ENCODE measurements around the gene INPP5A. TPM values are rescaled to one million over a fixed set of nuclear protein-coding genes. Genes with fewer than 3 reads are reported as not detected.

INPP5A gene
- total and polyA plus RNA-seq, 5 donors from 2014 or later: 0.66 to 21.3 (median 1.0) TPM

GRCh38 chr10:132709471-132709951 lies 171.9 kb downstream of the INPP5A start:
- no peak for ATAC-seq (ENCODE audit: low read depth in 2 of 2)
- H3K36me3 Mint-ChIP-seq: peaks cover 53% of the 10 kb centered on the region
- Histone ChIP-seq H3K27ac (ENCODE audit: insufficient read depth, low read length, poor library complexity, severe bottlenecking) (no peak overlapping the region), H3K27me3 (ENCODE audit: control insufficient read depth, insufficient read depth, low read length) (no peaks in the 10 kb centered on the region), H3K4me3 (ENCODE audit: low read depth, low read length) (no peak overlapping the region), H3K4me1 (ENCODE audit: control insufficient read depth, insufficient read depth, low read length, poor library complexity, severe bottlenecking) (no peaks in the 10 kb centered on the region), H3K36me3 (ENCODE audit: control insufficient read depth, insufficient read depth, low read length) (peaks cover 15% of the 10 kb centered on the region), H3K9me3 (ENCODE audit: control insufficient read depth in 2 of 2, low read length in 2 of 2) (peaks cover 6 to 10% of the 10 kb centered on the region in 2 experiments)
- H3K4me3 Mint-ChIP-seq: no peak overlapping the region
- H3K4me1 Mint-ChIP-seq: peaks cover 0 to 5% (median 1%) of the 10 kb centered on the region in 4 donors
- peaks cover 0 to 9% (median 4%) of the 10 kb centered on the region in 7 donors for H3K9me3 Mint-ChIP-seq
- no peak for DNase-seq
- no peaks in the 10 kb centered on the region for H3K27me3 Mint-ChIP-seq
- no peak overlapping the region for H3K27ac Mint-ChIP-seq

- Mint-ChIP-seq H3K36me3 (peaks cover 52% of the 10 kb centered on the region), H3K27ac (peak overlapping the region in 1 of 3 donors; percentile 55), H3K9me3 (peaks cover 0 to 9% (median 4%) of the 10 kb centered on the region in 7 donors), H3K4me3 (peak overlapping the region in 1 of 4 donors; percentile 21), H3K4me1 (peaks cover 0 to 5% (median 1%) of the 10 kb centered on the region in 4 donors), H3K27me3 (no peaks in the 10 kb centered on the region)
- Histone ChIP-seq H3K4me1 (ENCODE audit: control insufficient read depth, insufficient read depth, low read length, poor library complexity, severe bottlenecking) (no peaks in the 10 kb centered on the region), H3K9me3 (ENCODE audit: control insufficient read depth in 2 of 2, low read length in 2 of 2) (peaks cover 6 to 9% of the 10 kb centered on the region in 2 experiments), H3K36me3 (ENCODE audit: control insufficient read depth, insufficient read depth, low read length) (peaks cover 15% of the 10 kb centered on the region), H3K27ac (ENCODE audit: insufficient read depth, low read length, poor library complexity, severe bottlenecking) (no peak overlapping the region), H3K27me3 (ENCODE audit: control insufficient read depth, insufficient read depth, low read length) (no peaks in the 10 kb centered on the region), H3K4me3 (ENCODE audit: low read depth, low read length) (no peak overlapping the region)
- ATAC-seq (ENCODE audit: low read depth in 2 of 2) (no peak), DNase-seq (no peak)
These were observed 172.6 kb downstream of the INPP5A start for GRCh38 chr10:132710036-132710686.

- Histone ChIP-seq H3K27ac (ENCODE audit: insufficient read depth, low read length, poor library complexity, severe bottlenecking) (no peak overlapping the region), H3K4me1 (ENCODE audit: control insufficient read depth, insufficient read depth, low read length, poor library complexity, severe bottlenecking) (no peaks in the 10 kb centered on the region), H3K9me3 (ENCODE audit: control insufficient read depth in 2 of 2, low read length in 2 of 2) (peaks cover under 1% of the 10 kb centered on the region in 2 experiments), H3K4me3 (ENCODE audit: low read depth, low read length) (no peak overlapping the region), H3K27me3 (ENCODE audit: control insufficient read depth, insufficient read depth, low read length) (no peaks in the 10 kb centered on the region), H3K36me3 (ENCODE audit: control insufficient read depth, insufficient read depth, low read length) (peaks cover 11% of the 10 kb centered on the region)
- peaks cover 0 to 2% (median under 1%) of the 10 kb centered on the region in 4 donors for H3K4me1 Mint-ChIP-seq
- no peak for ATAC-seq (ENCODE audit: low read depth in 2 of 2)
- no peaks in the 10 kb centered on the region for H3K27me3 Mint-ChIP-seq
- no peak for DNase-seq
- no peak overlapping the region for H3K27ac Mint-ChIP-seq
- peaks cover 0 to 4% (median 3%) of the 10 kb centered on the region in 7 donors for H3K9me3 Mint-ChIP-seq
- peaks cover 45% of the 10 kb centered on the region for H3K36me3 Mint-ChIP-seq
- H3K4me3 Mint-ChIP-seq: no peak overlapping the region
These were observed 173.4 kb downstream of the INPP5A start for GRCh38 chr10:132710746-132711612.

- H3K27ac Mint-ChIP-seq: no peak overlapping the region
- H3K27ac ChIP-seq (ENCODE audit: insufficient read depth, low read length, poor library complexity, severe bottlenecking): no peak overlapping the region
- no peak overlapping the region for H3K4me3 Mint-ChIP-seq
- no peaks in the 10 kb centered on the region for H3K4me1 ChIP-seq (ENCODE audit: control insufficient read depth, insufficient read depth, low read length, poor library complexity, severe bottlenecking)
- no peaks in the 10 kb centered on the region for H3K9me3 ChIP-seq (ENCODE audit: control insufficient read depth in 2 of 2, low read length in 2 of 2)
- H3K4me3 ChIP-seq (ENCODE audit: low read depth, low read length): no peak overlapping the region
- DNase-seq (no peak), ATAC-seq (ENCODE audit: low read depth in 2 of 2) (no peak)
- H3K4me1 Mint-ChIP-seq: peaks cover 0 to 2% (median 0%) of the 10 kb centered on the region in 4 donors
- H3K27me3 Mint-ChIP-seq: no peaks in the 10 kb centered on the region
- peaks cover 10% of the 10 kb centered on the region for H3K36me3 ChIP-seq (ENCODE audit: control insufficient read depth, insufficient read depth, low read length)
- H3K9me3 Mint-ChIP-seq: peaks cover 0 to 4% (median 0%) of the 10 kb centered on the region in 7 donors
- H3K27me3 ChIP-seq (ENCODE audit: control insufficient read depth, insufficient read depth, low read length): no peaks in the 10 kb centered on the region
- peaks cover 41% of the 10 kb centered on the region for H3K36me3 Mint-ChIP-seq
These were observed 174.1 kb downstream of the INPP5A start for GRCh38 chr10:132711613-132712121.

- Mint-ChIP-seq H3K9me3 (peaks cover 0 to 2% (median 0%) of the 10 kb centered on the region in 7 donors), H3K36me3 (peaks cover 39% of the 10 kb centered on the region), H3K27ac (peak overlapping the region in 2 of 3 donors; percentile 21 to 27), H3K4me1 (no peaks in the 10 kb centered on the region), H3K4me3 (no peak overlapping the region), H3K27me3 (no peaks in the 10 kb centered on the region)
- DNase-seq (no peak), ATAC-seq (ENCODE audit: low read depth in 2 of 2) (no peak)
- H3K27ac ChIP-seq (ENCODE audit: insufficient read depth, low read length, poor library complexity, severe bottlenecking): no peak overlapping the region
- no peaks in the 10 kb centered on the region for H3K9me3 ChIP-seq (ENCODE audit: control insufficient read depth in 2 of 2, low read length in 2 of 2)
- H3K4me1 ChIP-seq (ENCODE audit: control insufficient read depth, insufficient read depth, low read length, poor library complexity, severe bottlenecking): no peaks in the 10 kb centered on the region
- H3K27me3 ChIP-seq (ENCODE audit: control insufficient read depth, insufficient read depth, low read length): no peaks in the 10 kb centered on the region
- no peak overlapping the region for H3K4me3 ChIP-seq (ENCODE audit: low read depth, low read length)
- peaks cover 10% of the 10 kb centered on the region for H3K36me3 ChIP-seq (ENCODE audit: control insufficient read depth, insufficient read depth, low read length)
These were observed 174.7 kb downstream of the INPP5A start for GRCh38 chr10:132712291-132712690.

- Mint-ChIP-seq H3K9me3 (peaks cover 0 to 2% (median 0%) of the 10 kb centered on the region in 7 donors), H3K4me1 (no peaks in the 10 kb centered on the region), H3K27ac (peak overlapping the region in 2 of 3 donors; percentile 21 to 27), H3K27me3 (no peaks in the 10 kb centered on the region), H3K36me3 (peaks cover 36% of the 10 kb centered on the region), H3K4me3 (no peak overlapping the region)
- DNase-seq (no peak), ATAC-seq (ENCODE audit: low read depth in 2 of 2) (no peak)
- H3K9me3 ChIP-seq (ENCODE audit: control insufficient read depth in 2 of 2, low read length in 2 of 2): no peaks in the 10 kb centered on the region
- H3K27ac ChIP-seq (ENCODE audit: insufficient read depth, low read length, poor library complexity, severe bottlenecking): no peak overlapping the region
- H3K4me1 ChIP-seq (ENCODE audit: control insufficient read depth, insufficient read depth, low read length, poor library complexity, severe bottlenecking): no peaks in the 10 kb centered on the region
- peaks cover 10% of the 10 kb centered on the region for H3K36me3 ChIP-seq (ENCODE audit: control insufficient read depth, insufficient read depth, low read length)
- no peak overlapping the region for H3K4me3 ChIP-seq (ENCODE audit: low read depth, low read length)
- H3K27me3 ChIP-seq (ENCODE audit: control insufficient read depth, insufficient read depth, low read length): no peaks in the 10 kb centered on the region
These were observed 175.2 kb downstream of the INPP5A start for GRCh38 chr10:132712743-132713142.

GRCh38 chr10:132713421-132714095 lies 176.0 kb downstream of the INPP5A start:
- H3K9me3 ChIP-seq (ENCODE audit: control insufficient read depth in 2 of 2, low read length in 2 of 2): no peaks in the 10 kb centered on the region
- Mint-ChIP-seq H3K36me3 (peaks cover 27% of the 10 kb centered on the region), H3K4me3 (no peak overlapping the region), H3K27ac (no peak overlapping the region), H3K4me1 (no peaks in the 10 kb centered on the region), H3K9me3 (peaks cover 0 to 2% (median 0%) of the 10 kb centered on the region in 7 donors), H3K27me3 (no peaks in the 10 kb centered on the region)
- ATAC-seq (ENCODE audit: low read depth in 2 of 2) (no peak), DNase-seq (no peak)
- H3K27ac ChIP-seq (ENCODE audit: insufficient read depth, low read length, poor library complexity, severe bottlenecking): no peak overlapping the region
- no peak overlapping the region for H3K4me3 ChIP-seq (ENCODE audit: low read depth, low read length)
- peaks cover 6% of the 10 kb centered on the region for H3K36me3 ChIP-seq (ENCODE audit: control insufficient read depth, insufficient read depth, low read length)
- H3K27me3 ChIP-seq (ENCODE audit: control insufficient read depth, insufficient read depth, low read length): no peaks in the 10 kb centered on the region
- H3K4me1 ChIP-seq (ENCODE audit: control insufficient read depth, insufficient read depth, low read length, poor library complexity, severe bottlenecking): no peaks in the 10 kb centered on the region

Data from CD4-positive, CD25-positive, alpha-beta regulatory T cell (primary cell).